ENCODE data around the gene NFKBIE.

NFKBIE gene

GRCh38 chr6:44284867-44285266, 19.5 kb upstream of the NFKBIE start:
- no peak overlapping the region for H3K4me3 ChIP-seq (ENCODE audit: low read depth, low read length)
- POLR2A ChIA-PET: no interaction called here
- TF ChIP-seq CTCF (IDR thresholded peaks at IDR 0.05; ENCODE audit: insufficient read depth, low read length, missing control alignments): no peak
- DNase-seq (ENCODE audit: low read depth, low spot score): no peak
- CTCF ChIA-PET: interaction anchor here (0.8 to 3.5 kb wide), 7 partner anchors 16 to 112 kb away, joined by 3 to 19 read pairs (median 4); partner anchors contain the start of genes AARS2 and TMEM151B

- ChIA-PET CTCF (interaction anchor here (0.8 to 3.5 kb wide), 6 partner anchors 15 to 54 kb away, joined by 3 to 19 read pairs (median 4); partner anchors contain the start of genes AARS2 and TMEM151B), POLR2A (no interaction called here)
- no peak for TF ChIP-seq CTCF (IDR thresholded peaks at IDR 0.05; ENCODE audit: insufficient read depth, low read length, missing control alignments)
- no peak overlapping the region for H3K4me3 ChIP-seq (ENCODE audit: low read depth, low read length)
- no peak for DNase-seq (ENCODE audit: low read depth, low spot score)
Measured at GRCh38 chr6:44284121-44284520, 18.8 kb upstream of the NFKBIE start.

GRCh38 chr6:44278774-44279697, 13.7 kb upstream of the NFKBIE start:
- TF ChIP-seq CTCF (IDR thresholded peaks at IDR 0.05; ENCODE audit: insufficient read depth, low read length, missing control alignments): no peak
- ChIA-PET CTCF (interaction anchor here (5.4 kb wide), 1 partner anchor 11 kb away, joined by 45 read pairs; the partner anchor contains the start of gene TMEM151B), POLR2A (no interaction called here)
- H3K4me3 ChIP-seq (ENCODE audit: low read depth, low read length): no peak overlapping the region
- DNase-seq (ENCODE audit: low read depth, low spot score): no peak

- TF ChIP-seq CTCF (IDR thresholded peaks at IDR 0.05; ENCODE audit: insufficient read depth, low read length, missing control alignments): no peak
- POLR2A ChIA-PET: no interaction called here
- CTCF ChIA-PET: interaction anchor here (0.8 to 5.4 kb wide), 2 partner anchors 10 to 17 kb away, joined by 4 to 45 read pairs; partner anchors contain the start of gene TMEM151B
- no peak for DNase-seq (ENCODE audit: low read depth, low spot score)
- H3K4me3 ChIP-seq (ENCODE audit: low read depth, low read length): no peak overlapping the region
Measured at GRCh38 chr6:44278315-44278714, 13.0 kb upstream of the NFKBIE start.

GRCh38 chr6:44277763-44278162, 12.4 kb upstream of the NFKBIE start:
- DNase-seq (ENCODE audit: low read depth, low spot score): no peak
- H3K4me3 ChIP-seq (ENCODE audit: low read depth, low read length): no peak overlapping the region
- ChIA-PET CTCF (interaction anchor here (0.7 to 5.4 kb wide), 4 partner anchors 10 to 60 kb away, joined by 3 to 45 read pairs (median 4); partner anchors contain the start of gene TMEM151B), POLR2A (no interaction called here)
- no peak for TF ChIP-seq CTCF (IDR thresholded peaks at IDR 0.05; ENCODE audit: insufficient read depth, low read length, missing control alignments)
